OCI-LY7 (cell line): ENCODE results near the gene CDC42EP1. TPM values are rescaled to one million over a fixed set of nuclear protein-coding genes. Genes with fewer than 3 reads are reported as not detected.

Experiments
- BruUV-seq: library from RNA; stranded (reverse); fragments of 400-500 nt; replicated peaks from 2 replicates; lab custom pipeline; 2021; lab: Mats Ljungman, UMichigan
- CTCF ChIA-PET: fragments of 300-600 bp; sonication (Branson Sonifier 250); formaldehyde crosslinking; loops from one replicate; lab custom pipeline; 2022; ENCODE audit warnings: antibody characterized with exemption; ENCODE audit not compliant: unreplicated experiment; lab: Charles Lee
- POLR2A ChIA-PET: fragments of 300-600 bp; sonication (Branson Sonifier 250); formaldehyde crosslinking; loops from one replicate; lab custom pipeline; 2022; ENCODE audit warnings: antibody characterized with exemption; lab: Charles Lee
- DNase-seq: peaks from one replicate; pipeline ENCODE4 v3.0.0-alpha.2; 2015; ENCODE audit warnings: low spot score
- H2AFZ ChIP-seq: fragments of 200-600 bp; sonication (generic), shearing (Covaris generic); 2 replicates; pipeline ENCODE4 v1.6.1; 2014; ENCODE audit warnings: mild to moderate bottlenecking, antibody characterized with exemption, low read length, moderate library complexity
- H3K27ac ChIP-seq: fragments of 200-600 bp; sonication (generic); 2 replicates; pipeline ENCODE4 v1.5.1; 2014; ENCODE audit warnings: mixed run types, low read depth, mild to moderate bottlenecking, moderate library complexity, low read length, inconsistent platforms; ENCODE audit not compliant: poor library complexity, severe bottlenecking
- H3K36me3 ChIP-seq: fragments of 200-600 bp; sonication (generic); 2 replicates; pipeline ENCODE4 v1.6.1; 2014; ENCODE audit warnings: mild to moderate bottlenecking, antibody characterized with exemption, low read length, moderate library complexity, mixed read lengths; ENCODE audit not compliant: insufficient read depth
- H3K4me1 ChIP-seq: fragments of 200-600 bp; sonication (generic); 2 replicates; pipeline ENCODE4 v1.5.1; 2014; ENCODE audit warnings: mild to moderate bottlenecking, low read length; ENCODE audit not compliant: insufficient read depth, poor library complexity, severe bottlenecking
- H3K4me2 ChIP-seq: fragments of 200-600 bp; sonication (generic); 2 replicates; pipeline ENCODE4 v1.6.1; 2014; ENCODE audit warnings: mild to moderate bottlenecking, low read length
- H3K4me3 ChIP-seq: fragments of 200-600 bp; sonication (generic); 2 replicates; pipeline ENCODE4 v1.5.1; 2014; ENCODE audit warnings: mild to moderate bottlenecking, low read depth, low read length; ENCODE audit not compliant: poor library complexity, severe bottlenecking
- H3K79me2 ChIP-seq: fragments of 200-600 bp; sonication (generic); 2 replicates; pipeline ENCODE4 v1.6.1; 2016; ENCODE audit warnings: low read depth, mild to moderate bottlenecking, low read length, moderate library complexity, mixed read lengths; ENCODE audit not compliant: insufficient read depth
- H3K9me2 ChIP-seq: fragments of 200-600 bp; sonication (generic); 2 replicates; pipeline ENCODE4 v1.6.1; 2016; ENCODE audit warnings: mild to moderate bottlenecking, low read length, mixed read lengths; ENCODE audit not compliant: insufficient read depth
- H3K9me3 ChIP-seq: fragments of 200-600 bp; sonication (generic); 2 replicates; pipeline ENCODE4 v1.6.1; 2014; ENCODE audit warnings: mild to moderate bottlenecking, mixed run types, low read length, mixed read lengths
- H4K20me1 ChIP-seq: fragments of 200-600 bp; sonication (generic); 2 replicates; pipeline ENCODE4 v1.6.1; 2014; ENCODE audit warnings: mild to moderate bottlenecking, antibody characterized with exemption, low read length, moderate library complexity, mixed read lengths; ENCODE audit not compliant: insufficient read depth
- CTCF ChIP-seq: fragments of 200-600 bp; sonication (generic); conservative IDR thresholded peaks from 2 replicates; pipeline ENCODE4 v1.5.1; 2014; ENCODE audit warnings: mild to moderate bottlenecking, antibody characterized with exemption, low read length, moderate library complexity, mixed read lengths
- EZH2phosphoT487 ChIP-seq: fragments of 200-600 bp; sonication (generic); IDR thresholded peaks from 2 replicates; pipeline ENCODE4 v1.6.1; 2018; ENCODE audit warnings: low read depth, borderline replicate concordance, mild to moderate bottlenecking, mixed run types, antibody characterized with exemption, low read length, moderate library complexity, mixed read lengths
- intact Hi-C: fragments of 100-400 bp; cut with micrococcal nuclease; formaldehyde crosslinking; loops from one replicate; pipeline ENCODE4 v1.10.0; 2022; ENCODE audit not compliant: unreplicated experiment
- total RNA-seq, 2 experiments: library from RNA; depleted of rRNA in 1 of 2; stranded (reverse); fragments of >200 nt in 1 of 2; shearing (Covaris generic) in 1 of 2; gene quantifications; 2 replicates each; pipeline ENCODE4 v1.2.3, GENCODE V29; 2014 to 2022

Gene CDC42EP1
- total RNA-seq, 2 experiments from 2014 or later = not detected

DNA sequence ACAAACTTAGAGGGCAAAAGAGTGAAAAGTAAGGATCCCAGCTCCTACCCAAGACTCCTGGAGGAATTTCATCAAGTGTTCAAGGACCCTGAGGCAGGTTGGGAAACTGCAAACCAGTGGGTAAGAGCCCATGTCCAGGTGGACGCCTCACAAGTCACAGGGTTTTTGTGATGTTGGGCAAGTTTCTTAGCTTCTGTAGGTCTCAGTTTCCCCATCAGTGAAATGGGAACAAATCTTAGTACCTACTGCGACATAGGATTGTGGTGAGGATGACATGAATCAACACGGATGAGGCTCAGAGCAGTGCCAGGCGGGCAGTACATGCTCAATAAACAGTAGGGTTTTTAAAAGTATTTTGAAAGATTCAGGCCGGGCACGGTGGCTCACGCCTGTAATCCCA lies 17.3 kb upstream of the CDC42EP1 start:
- H3K9me2 ChIP-seq = no peaks in the 10 kb centered on the region
- no TSS peak for BruUV-seq
- no peak overlapping the region for H3K4me3 ChIP-seq
- H3K4me1 ChIP-seq = peaks cover 22% of the 10 kb centered on the region
- H3K4me2 ChIP-seq = no peak overlapping the region
- intact Hi-C loops = no loop called here
- H3K79me2 ChIP-seq = no peaks in the 10 kb centered on the region
- H2AFZ ChIP-seq = no peak overlapping the region
- TF ChIP-seq EZH2phosphoT487 = no peak
- TF ChIP-seq CTCF = no peak
- no peak overlapping the region for H3K27ac ChIP-seq
- no peaks in the 10 kb centered on the region for H4K20me1 ChIP-seq
- CTCF ChIA-PET = no interaction called here
- H3K36me3 ChIP-seq = no peaks in the 10 kb centered on the region
- POLR2A ChIA-PET = interaction anchor here (0.7 to 1.2 kb wide), 2 partner anchors 19 to 115 kb away, joined by 3 read pairs; partner anchors contain the start of gene PDXP
- no peak for DNase-seq
- H3K9me3 ChIP-seq = no peaks in the 10 kb centered on the region

- Histone ChIP-seq H3K9me3 (no peaks in the 10 kb centered on the region), H3K4me2 (no peak overlapping the region), H3K4me3 (no peak overlapping the region), H3K4me1 (peaks cover 10% of the 10 kb centered on the region), H4K20me1 (no peaks in the 10 kb centered on the region), H3K36me3 (no peaks in the 10 kb centered on the region), H2AFZ (no peak overlapping the region), H3K79me2 (no peaks in the 10 kb centered on the region), H3K9me2 (no peaks in the 10 kb centered on the region), H3K27ac (no peak overlapping the region)
- peak; percentile 46 for DNase-seq
- POLR2A ChIA-PET = no interaction called here
- CTCF ChIA-PET = interaction anchor here (0.7 kb wide), 1 partner anchor 47 kb away, joined by 3 read pairs; no protein-coding TSS in a partner anchor
- no TSS peak for BruUV-seq
- intact Hi-C loops = no loop called here
- TF ChIP-seq EZH2phosphoT487 = no peak
- peak; percentile 77 for TF ChIP-seq CTCF
Observed at GRCh38 chr22:37544955-37545702, 15.2 kb upstream of the CDC42EP1 start.

GRCh38 chr22:37545703-37546436 lies 14.4 kb upstream of the CDC42EP1 start:
- CTCF ChIA-PET = no interaction called here
- Histone ChIP-seq H3K9me3 (no peaks in the 10 kb centered on the region), H2AFZ (no peak overlapping the region), H3K27ac (no peak overlapping the region), H4K20me1 (no peaks in the 10 kb centered on the region), H3K4me1 (peaks cover 10% of the 10 kb centered on the region), H3K4me3 (no peak overlapping the region), H3K36me3 (no peaks in the 10 kb centered on the region), H3K9me2 (no peaks in the 10 kb centered on the region), H3K4me2 (no peak overlapping the region), H3K79me2 (no peaks in the 10 kb centered on the region)
- POLR2A ChIA-PET = no interaction called here
- TF ChIP-seq EZH2phosphoT487 (no peak), CTCF (no peak)
- no peak for DNase-seq
- no TSS peak for BruUV-seq
- intact Hi-C loops = no loop called here
